ENCODE data around the gene TP53I11. TPM values are rescaled to one million over a fixed set of nuclear protein-coding genes. Genes with fewer than 3 reads are reported as not detected.

TP53I11 gene
- total RNA-seq, 1 donor from 2014 or later, result 6.8 TPM

DNA sequence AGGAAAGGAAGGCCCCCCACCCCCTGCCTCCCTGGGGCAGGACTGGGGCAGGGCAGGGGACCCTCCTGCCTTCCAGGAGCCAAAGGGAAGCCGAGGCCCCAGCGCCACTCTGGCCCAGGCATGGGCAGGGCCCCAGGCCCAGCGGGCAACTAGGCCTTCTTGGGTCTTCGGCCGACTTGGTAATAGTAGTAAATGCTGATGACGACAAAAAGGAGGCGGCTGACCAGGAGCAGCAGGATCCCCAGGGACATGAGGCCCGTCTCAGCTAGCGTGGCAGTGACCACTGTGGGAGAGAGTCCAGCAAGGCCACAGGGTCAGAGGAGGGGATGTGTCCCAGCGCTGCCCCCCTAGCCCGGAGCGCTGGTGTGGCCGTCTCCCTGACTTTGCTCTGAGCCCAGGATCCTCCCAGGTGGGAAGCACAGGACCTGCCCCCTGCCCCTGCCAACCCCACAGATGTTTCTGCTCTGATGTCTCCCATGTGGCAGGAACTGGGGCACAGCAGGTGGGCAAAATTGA, 15.9 kb downstream of the TP53I11 start:
- Histone ChIP-seq H3K9ac (ENCODE audit: low read depth in 1 of 3, low read length in 3 of 3) (no peak overlapping the region), H3K4me1 (ENCODE audit: control insufficient read depth in 3 of 3, insufficient read depth in 3 of 3, low read length in 3 of 3) (peaks cover under 1 to 11% (median 9%) of the 10 kb centered on the region in 3 donors), H3K36me3 (ENCODE audit: control insufficient read depth in 3 of 3, insufficient read depth in 3 of 3, low read length in 3 of 3) (peaks cover 4 to 14% (median 4%) of the 10 kb centered on the region in 3 donors), H3K4me3 (ENCODE audit: low read length in 3 of 3) (no peak overlapping the region), H3K27me3 (ENCODE audit: control insufficient read depth in 3 of 3, insufficient read depth in 3 of 3, low read length in 3 of 3) (peaks cover 0 to 8% (median 0%) of the 10 kb centered on the region in 3 donors), H3K9me3 (ENCODE audit: control insufficient read depth in 3 of 3, low read length in 3 of 3) (no peaks in the 10 kb centered on the region), H3K27ac (ENCODE audit: low read depth, low read length) (no peak overlapping the region)

DNA sequence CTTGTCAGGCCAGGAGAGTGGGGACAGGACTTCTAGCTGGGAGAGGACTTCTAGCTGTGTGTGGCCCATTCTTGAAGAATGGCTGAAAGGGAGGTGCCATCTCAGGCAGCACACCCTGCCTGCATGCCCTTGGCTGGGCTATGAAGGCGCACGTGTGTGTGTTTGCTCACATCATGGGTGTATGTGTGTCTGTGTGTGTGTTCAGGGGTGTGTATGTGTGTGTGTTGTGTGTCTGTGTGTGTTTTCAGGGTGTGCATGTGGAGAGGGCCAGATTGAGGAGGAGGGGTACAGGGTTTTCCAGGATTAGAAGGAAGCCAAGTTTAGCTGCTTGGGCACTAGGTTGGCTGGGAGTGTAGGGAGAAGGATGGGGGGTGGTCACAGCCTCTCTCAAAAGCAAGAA, 16.6 kb downstream of the TP53I11 start:
- Histone ChIP-seq H3K27me3 (ENCODE audit: control insufficient read depth in 3 of 3, insufficient read depth in 3 of 3, low read length in 3 of 3) (peaks cover 0 to 8% (median 0%) of the 10 kb centered on the region in 3 donors), H3K27ac (ENCODE audit: low read depth, low read length) (no peak overlapping the region), H3K36me3 (ENCODE audit: control insufficient read depth in 3 of 3, insufficient read depth in 3 of 3, low read length in 3 of 3) (peaks cover 4 to 14% (median 4%) of the 10 kb centered on the region in 3 donors), H3K4me1 (ENCODE audit: control insufficient read depth in 3 of 3, insufficient read depth in 3 of 3, low read length in 3 of 3) (peaks cover 0 to 4% (median 2%) of the 10 kb centered on the region in 3 donors), H3K4me3 (ENCODE audit: low read length in 3 of 3) (no peak overlapping the region), H3K9me3 (ENCODE audit: control insufficient read depth in 3 of 3, low read length in 3 of 3) (no peaks in the 10 kb centered on the region), H3K9ac (ENCODE audit: low read depth in 1 of 3, low read length in 3 of 3) (no peak overlapping the region)

- no peaks in the 10 kb centered on the region for H3K4me1 ChIP-seq (ENCODE audit: control insufficient read depth in 3 of 3, insufficient read depth in 3 of 3, low read length in 3 of 3)
- peaks cover 4 to 9% (median 4%) of the 10 kb centered on the region in 3 donors for H3K36me3 ChIP-seq (ENCODE audit: control insufficient read depth in 3 of 3, insufficient read depth in 3 of 3, low read length in 3 of 3)
- no peaks in the 10 kb centered on the region for H3K9me3 ChIP-seq (ENCODE audit: control insufficient read depth in 3 of 3, low read length in 3 of 3)
- no peak overlapping the region for H3K9ac ChIP-seq (ENCODE audit: low read depth in 1 of 3, low read length in 3 of 3)
- H3K27me3 ChIP-seq (ENCODE audit: control insufficient read depth in 3 of 3, insufficient read depth in 3 of 3, low read length in 3 of 3), result peaks cover 0 to 18% (median 0%) of the 10 kb centered on the region in 3 donors
- H3K27ac ChIP-seq (ENCODE audit: low read depth, low read length), result no peak overlapping the region
- no peak overlapping the region for H3K4me3 ChIP-seq (ENCODE audit: low read length in 3 of 3)
These were observed 19.2 kb downstream of the TP53I11 start for GRCh38 chr11:44931466-44931865.

DNA sequence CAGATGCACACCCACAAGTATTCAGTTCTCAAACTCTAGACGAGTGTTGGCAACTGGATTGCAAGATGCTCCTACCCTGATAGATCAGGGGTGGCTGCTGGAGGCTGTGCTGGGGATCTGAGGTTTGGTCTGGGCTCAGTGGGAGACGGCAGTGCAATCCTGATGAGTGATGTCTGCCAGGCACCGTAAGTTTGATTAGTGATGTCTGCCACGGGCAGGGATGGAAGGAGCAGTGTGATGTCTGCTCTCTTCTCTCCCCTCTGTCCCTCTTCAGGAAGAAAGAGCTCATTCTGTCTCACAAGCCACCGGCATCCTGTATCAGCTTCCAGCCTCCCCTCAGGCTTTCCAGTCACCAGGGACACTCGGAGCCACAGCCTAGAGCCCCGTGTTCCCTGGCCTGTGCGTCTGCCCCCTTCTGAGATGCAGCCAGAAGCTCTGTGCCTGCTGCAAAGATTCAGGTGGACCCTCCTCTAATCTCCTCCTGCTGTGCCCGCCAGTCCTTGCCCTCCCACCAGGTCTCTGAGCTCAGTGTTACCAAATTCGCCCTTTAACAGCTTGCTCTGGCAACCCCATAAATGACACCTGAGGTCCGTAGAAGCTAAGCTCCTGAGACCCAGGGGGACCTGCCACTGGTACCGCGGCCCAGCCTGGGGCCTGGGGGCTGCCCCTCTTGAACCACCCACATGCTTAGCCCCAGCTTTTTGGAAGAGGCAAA, 19.9 kb downstream of the TP53I11 start:
- Histone ChIP-seq H3K27ac (ENCODE audit: low read depth, low read length) (no peak overlapping the region), H3K36me3 (ENCODE audit: control insufficient read depth in 3 of 3, insufficient read depth in 3 of 3, low read length in 3 of 3) (peaks cover 4 to 9% (median 4%) of the 10 kb centered on the region in 3 donors), H3K9me3 (ENCODE audit: control insufficient read depth in 3 of 3, low read length in 3 of 3) (no peaks in the 10 kb centered on the region), H3K27me3 (ENCODE audit: control insufficient read depth in 3 of 3, insufficient read depth in 3 of 3, low read length in 3 of 3) (peaks cover 0 to 18% (median 0%) of the 10 kb centered on the region in 3 donors), H3K9ac (ENCODE audit: low read depth in 1 of 3, low read length in 3 of 3) (no peak overlapping the region), H3K4me3 (ENCODE audit: low read length in 3 of 3) (no peak overlapping the region), H3K4me1 (ENCODE audit: control insufficient read depth in 3 of 3, insufficient read depth in 3 of 3, low read length in 3 of 3) (peaks cover 0 to 7% (median 6%) of the 10 kb centered on the region in 3 donors)

- no peak overlapping the region for H3K9ac ChIP-seq (ENCODE audit: low read depth in 1 of 3, low read length in 3 of 3)
- peaks cover 0 to 10% (median 9%) of the 10 kb centered on the region in 3 donors for H3K4me1 ChIP-seq (ENCODE audit: control insufficient read depth in 3 of 3, insufficient read depth in 3 of 3, low read length in 3 of 3)
- H3K27ac ChIP-seq (ENCODE audit: low read depth, low read length), result no peak overlapping the region
- H3K9me3 ChIP-seq (ENCODE audit: control insufficient read depth in 3 of 3, low read length in 3 of 3), result no peaks in the 10 kb centered on the region
- H3K27me3 ChIP-seq (ENCODE audit: control insufficient read depth in 3 of 3, insufficient read depth in 3 of 3, low read length in 3 of 3), result peaks cover 0 to 14% (median 0%) of the 10 kb centered on the region in 3 donors
- no peak overlapping the region for H3K4me3 ChIP-seq (ENCODE audit: low read length in 3 of 3)
- H3K36me3 ChIP-seq (ENCODE audit: control insufficient read depth in 3 of 3, insufficient read depth in 3 of 3, low read length in 3 of 3), result peaks cover 0 to 2% (median 0%) of the 10 kb centered on the region in 3 donors
These were observed 21.9 kb downstream of the TP53I11 start for GRCh38 chr11:44928816-44929215.

GRCh38 chr11:44928144-44928543, 22.5 kb downstream of the TP53I11 start:
- no peaks in the 10 kb centered on the region for H3K9me3 ChIP-seq (ENCODE audit: control insufficient read depth in 3 of 3, low read length in 3 of 3)
- H3K9ac ChIP-seq (ENCODE audit: low read depth in 1 of 3, low read length in 3 of 3), result no peak overlapping the region
- no peak overlapping the region for H3K27ac ChIP-seq (ENCODE audit: low read depth, low read length)
- peaks cover 0 to 10% (median 9%) of the 10 kb centered on the region in 3 donors for H3K4me1 ChIP-seq (ENCODE audit: control insufficient read depth in 3 of 3, insufficient read depth in 3 of 3, low read length in 3 of 3)
- H3K4me3 ChIP-seq (ENCODE audit: low read length in 3 of 3), result no peak overlapping the region
- H3K36me3 ChIP-seq (ENCODE audit: control insufficient read depth in 3 of 3, insufficient read depth in 3 of 3, low read length in 3 of 3), result peaks cover 0 to 2% (median 0%) of the 10 kb centered on the region in 3 donors
- peaks cover 0 to 14% (median 0%) of the 10 kb centered on the region in 3 donors for H3K27me3 ChIP-seq (ENCODE audit: control insufficient read depth in 3 of 3, insufficient read depth in 3 of 3, low read length in 3 of 3)

- H3K4me1 ChIP-seq (ENCODE audit: control insufficient read depth in 3 of 3, insufficient read depth in 3 of 3, low read length in 3 of 3), result peaks cover 0 to 10% (median 9%) of the 10 kb centered on the region in 3 donors
- no peak overlapping the region for H3K4me3 ChIP-seq (ENCODE audit: low read length in 3 of 3)
- H3K9me3 ChIP-seq (ENCODE audit: control insufficient read depth in 3 of 3, low read length in 3 of 3), result no peaks in the 10 kb centered on the region
- H3K9ac ChIP-seq (ENCODE audit: low read depth in 1 of 3, low read length in 3 of 3), result no peak overlapping the region
- peaks cover 0 to 14% (median 0%) of the 10 kb centered on the region in 3 donors for H3K27me3 ChIP-seq (ENCODE audit: control insufficient read depth in 3 of 3, insufficient read depth in 3 of 3, low read length in 3 of 3)
- H3K27ac ChIP-seq (ENCODE audit: low read depth, low read length), result no peak overlapping the region
- peaks cover 0 to 2% (median 0%) of the 10 kb centered on the region in 3 donors for H3K36me3 ChIP-seq (ENCODE audit: control insufficient read depth in 3 of 3, insufficient read depth in 3 of 3, low read length in 3 of 3)
These were observed 23.5 kb downstream of the TP53I11 start for GRCh38 chr11:44927174-44927661.

DNA sequence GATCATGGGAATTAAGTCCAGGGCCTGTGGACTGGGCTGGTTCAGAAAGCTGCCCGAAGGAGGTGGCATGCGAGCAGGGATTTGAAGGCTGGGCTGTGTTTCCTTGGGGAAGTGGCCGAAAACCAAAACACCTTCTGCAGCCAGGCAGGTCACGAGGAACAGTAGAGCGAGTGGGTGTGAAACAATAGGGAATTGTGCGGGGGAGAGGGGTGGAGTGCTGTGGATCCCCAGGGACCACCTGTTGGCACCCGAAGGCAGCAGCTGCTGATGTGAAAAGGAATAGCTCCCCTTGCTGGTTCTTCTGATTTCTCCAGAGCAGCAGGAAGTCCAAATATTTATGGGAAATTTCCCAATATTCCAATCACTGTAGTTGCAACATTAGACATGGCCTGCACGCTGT, 24.6 kb downstream of the TP53I11 start:
- no peak overlapping the region for H3K9ac ChIP-seq (ENCODE audit: low read depth in 1 of 3, low read length in 3 of 3)
- peaks cover 0 to 14% (median 0%) of the 10 kb centered on the region in 3 donors for H3K27me3 ChIP-seq (ENCODE audit: control insufficient read depth in 3 of 3, insufficient read depth in 3 of 3, low read length in 3 of 3)
- H3K27ac ChIP-seq (ENCODE audit: low read depth, low read length), result no peak overlapping the region
- no peak overlapping the region for H3K4me3 ChIP-seq (ENCODE audit: low read length in 3 of 3)
- H3K4me1 ChIP-seq (ENCODE audit: control insufficient read depth in 3 of 3, insufficient read depth in 3 of 3, low read length in 3 of 3), result peaks cover 0 to 10% (median 9%) of the 10 kb centered on the region in 3 donors
- H3K9me3 ChIP-seq (ENCODE audit: control insufficient read depth in 3 of 3, low read length in 3 of 3), result no peaks in the 10 kb centered on the region
- peaks cover 0 to 2% (median 0%) of the 10 kb centered on the region in 3 donors for H3K36me3 ChIP-seq (ENCODE audit: control insufficient read depth in 3 of 3, insufficient read depth in 3 of 3, low read length in 3 of 3)

- Histone ChIP-seq H3K9ac (ENCODE audit: low read depth in 1 of 3, low read length in 3 of 3) (no peak overlapping the region), H3K4me1 (ENCODE audit: control insufficient read depth in 3 of 3, insufficient read depth in 3 of 3, low read length in 3 of 3) (peaks cover 0 to 10% (median 9%) of the 10 kb centered on the region in 3 donors), H3K27me3 (ENCODE audit: control insufficient read depth in 3 of 3, insufficient read depth in 3 of 3, low read length in 3 of 3) (peaks cover 0 to 10% (median 0%) of the 10 kb centered on the region in 3 donors), H3K27ac (ENCODE audit: low read depth, low read length) (no peak overlapping the region), H3K36me3 (ENCODE audit: control insufficient read depth in 3 of 3, insufficient read depth in 3 of 3, low read length in 3 of 3) (peaks cover 0 to 2% (median 0%) of the 10 kb centered on the region in 3 donors), H3K9me3 (ENCODE audit: control insufficient read depth in 3 of 3, low read length in 3 of 3) (no peaks in the 10 kb centered on the region), H3K4me3 (ENCODE audit: low read length in 3 of 3) (no peak overlapping the region)
These were observed 26.9 kb downstream of the TP53I11 start for GRCh38 chr11:44923806-44924205.

- no peaks in the 10 kb centered on the region for H3K9me3 ChIP-seq (ENCODE audit: control insufficient read depth in 3 of 3, low read length in 3 of 3)
- no peak overlapping the region for H3K27ac ChIP-seq (ENCODE audit: low read depth, low read length)
- H3K36me3 ChIP-seq (ENCODE audit: control insufficient read depth in 3 of 3, insufficient read depth in 3 of 3, low read length in 3 of 3), result peaks cover 0 to 2% (median 0%) of the 10 kb centered on the region in 3 donors
- peaks cover 0 to 8% (median 0%) of the 10 kb centered on the region in 3 donors for H3K27me3 ChIP-seq (ENCODE audit: control insufficient read depth in 3 of 3, insufficient read depth in 3 of 3, low read length in 3 of 3)
- H3K9ac ChIP-seq (ENCODE audit: low read depth in 1 of 3, low read length in 3 of 3), result no peak overlapping the region
- H3K4me3 ChIP-seq (ENCODE audit: low read length in 3 of 3), result no peak overlapping the region
- peaks cover 0 to 10% (median 9%) of the 10 kb centered on the region in 3 donors for H3K4me1 ChIP-seq (ENCODE audit: control insufficient read depth in 3 of 3, insufficient read depth in 3 of 3, low read length in 3 of 3)
These were observed 27.6 kb downstream of the TP53I11 start for GRCh38 chr11:44923115-44923514.

Data from skeletal muscle tissue (tissue), 4 donors.